Stomach (tissue), 4 donors: ENCODE data around the gene SRPX2.

ENCODE experiments used
- POLR2A ChIP-seq, 4 donors: fragments of 450-650 bp; IDR thresholded peaks; one replicate each; pipeline ENCODE4 v1.6.1; 2016; ENCODE audit warnings: antibody characterized with exemption in 4 of 4, control low read depth in 2 of 4, mild to moderate bottlenecking in 1 of 4, moderate library complexity in 1 of 4
- TF ChIP-seq, protein P1 (sequence below), 7 experiments: fragments of 450-650 bp in 4 of 7; fragments of 200-600 bp in 3 of 7; sonication (generic) in 3 of 7; IDR thresholded peaks; one replicate each; pipeline ENCODE4 v1.5.1; 2016 to 2019; ENCODE audit warnings: antibody characterized with exemption in 7 of 7, control low read depth in 2 of 7, mild to moderate bottlenecking in 1 of 7

DNA sequence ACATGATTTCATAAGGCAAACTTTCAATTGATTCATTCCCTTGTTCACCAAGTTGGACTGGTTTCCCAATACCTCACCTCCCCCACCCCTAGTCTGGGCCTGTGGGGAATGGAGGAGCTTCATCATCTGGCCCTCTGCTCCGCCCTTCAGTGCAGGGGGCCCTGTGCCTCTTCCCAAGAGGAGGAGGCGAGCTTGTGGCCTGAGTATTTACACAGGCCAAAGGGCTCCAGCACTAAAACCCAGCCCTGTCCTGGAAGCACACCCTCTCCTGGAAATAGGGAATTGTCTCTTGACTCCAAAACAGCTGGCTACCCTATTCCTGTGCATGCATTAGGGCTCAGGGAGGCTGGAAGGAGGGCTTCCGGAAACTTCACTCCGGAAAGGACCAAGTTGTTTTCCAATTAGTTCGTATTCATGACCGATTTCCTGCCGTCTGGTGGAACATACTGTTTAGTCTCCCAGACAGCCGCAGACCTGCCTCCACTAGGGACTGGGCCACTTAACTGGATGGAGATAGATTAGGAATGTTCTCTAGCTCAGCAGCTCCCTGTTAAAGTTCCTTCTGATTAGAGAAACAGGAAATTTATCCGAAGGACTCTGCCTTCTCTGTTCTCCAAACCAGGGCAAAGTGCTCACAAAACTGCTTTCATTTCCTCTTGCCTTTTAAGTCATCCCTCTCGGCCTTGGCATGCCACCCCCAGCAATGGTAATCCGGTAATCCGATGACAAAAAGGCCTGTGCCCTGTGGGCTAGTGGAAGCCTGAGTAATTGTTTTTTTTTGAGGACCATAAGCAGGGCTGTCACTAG lies 5.8 kb downstream of the SRPX2 start:
- TF ChIP-seq, protein P1, sequence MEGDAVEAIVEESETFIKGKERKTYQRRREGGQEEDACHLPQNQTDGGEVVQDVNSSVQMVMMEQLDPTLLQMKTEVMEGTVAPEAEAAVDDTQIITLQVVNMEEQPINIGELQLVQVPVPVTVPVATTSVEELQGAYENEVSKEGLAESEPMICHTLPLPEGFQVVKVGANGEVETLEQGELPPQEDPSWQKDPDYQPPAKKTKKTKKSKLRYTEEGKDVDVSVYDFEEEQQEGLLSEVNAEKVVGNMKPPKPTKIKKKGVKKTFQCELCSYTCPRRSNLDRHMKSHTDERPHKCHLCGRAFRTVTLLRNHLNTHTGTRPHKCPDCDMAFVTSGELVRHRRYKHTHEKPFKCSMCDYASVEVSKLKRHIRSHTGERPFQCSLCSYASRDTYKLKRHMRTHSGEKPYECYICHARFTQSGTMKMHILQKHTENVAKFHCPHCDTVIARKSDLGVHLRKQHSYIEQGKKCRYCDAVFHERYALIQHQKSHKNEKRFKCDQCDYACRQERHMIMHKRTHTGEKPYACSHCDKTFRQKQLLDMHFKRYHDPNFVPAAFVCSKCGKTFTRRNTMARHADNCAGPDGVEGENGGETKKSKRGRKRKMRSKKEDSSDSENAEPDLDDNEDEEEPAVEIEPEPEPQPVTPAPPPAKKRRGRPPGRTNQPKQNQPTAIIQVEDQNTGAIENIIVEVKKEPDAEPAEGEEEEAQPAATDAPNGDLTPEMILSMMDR (IDR thresholded peaks at IDR 0.05), result no peak
- TF ChIP-seq POLR2A (IDR thresholded peaks at IDR 0.05), result no peak
